Measurements from ENCODE around the gene CCT8. TPM values are rescaled to one million over a fixed set of nuclear protein-coding genes. Genes with fewer than 3 reads are reported as not detected.

CCT8 gene
- total and polyA plus RNA-seq, 2 experiments from 2014 or later = 151 to 153 TPM

DNA sequence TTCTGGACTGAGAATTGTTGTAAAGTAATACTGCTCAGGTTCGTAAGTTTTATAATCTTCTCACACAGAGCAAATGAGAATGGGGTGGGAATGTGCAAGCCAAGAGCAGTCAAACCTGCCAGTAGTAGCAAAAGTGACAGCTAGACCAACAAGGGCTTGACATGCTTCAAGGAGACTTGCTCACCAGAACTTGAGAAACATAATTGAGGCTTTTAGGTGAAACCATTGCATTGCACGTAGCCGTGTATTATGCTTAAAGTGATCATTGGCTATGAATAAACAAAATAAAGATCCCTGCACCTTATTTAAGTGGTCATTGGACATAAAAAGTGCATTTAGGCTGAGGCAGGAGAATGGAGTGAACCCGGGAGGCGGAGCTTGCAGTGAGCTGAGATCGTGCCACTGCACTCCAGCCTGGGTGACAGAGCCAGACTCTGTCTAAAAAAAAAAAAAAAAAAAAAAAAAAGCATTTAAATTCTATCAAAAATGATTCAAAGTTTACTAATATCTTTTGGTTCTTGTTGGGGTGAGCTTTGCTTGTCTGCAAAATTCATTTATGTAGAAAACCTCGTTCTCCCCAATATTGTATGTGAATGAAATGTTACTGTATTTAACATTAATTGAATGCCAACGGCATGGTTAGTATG, 11.8 kb upstream of the CCT8 start:
- H3K79me2 ChIP-seq (ENCODE audit: insufficient read depth) = no peaks in the 10 kb centered on the region
- 83 to 84% methylated on average over 8 of the region's 8 CpGs for WGBS, 2 experiments (ENCODE audit: low coverage in 1 of 2, low lambda C conversion rate in 2 of 2, missing lambda C conversion rate in 2 of 2)
- H3K36me3 ChIP-seq (ENCODE audit: low read depth) = no peaks in the 10 kb centered on the region
- H3K27me3 ChIP-seq (replicated peaks; ENCODE audit: insufficient read depth) = no peaks in the 10 kb centered on the region
- no peak overlapping the region for H3K4me2 ChIP-seq (ENCODE audit: unreplicated experiment)
- H4K20me1 ChIP-seq (ENCODE audit: insufficient read depth) = no peaks in the 10 kb centered on the region
- H3K27ac ChIP-seq = no peak overlapping the region
- no peaks in the 10 kb centered on the region for H3K9me2 ChIP-seq (ENCODE audit: insufficient read depth)
- DNase-seq = no peak
- no peaks in the 10 kb centered on the region for H3K9me3 ChIP-seq (ENCODE audit: low read depth)
- in situ Hi-C loops (cut with MboI) = loop anchor here (10.0 kb wide), 2 partner anchors 290 to 770 kb away; no protein-coding TSS in a partner anchor
- no peaks in the 10 kb centered on the region for H3F3A ChIP-seq (ENCODE audit: insufficient read depth)
- H3K9ac ChIP-seq = no peak overlapping the region
- peaks cover 2% of the 10 kb centered on the region for H3K4me1 ChIP-seq (ENCODE audit: insufficient read depth)
- TF ChIP-seq EZH2phosphoT487 (IDR thresholded peaks at IDR 0.05; ENCODE audit: insufficient read depth, low read depth) = no peak
- TF ChIP-seq EZH2 (IDR thresholded peaks at IDR 0.05; ENCODE audit: insufficient read depth, poor library complexity, severe bottlenecking) = no peak
- no peak overlapping the region for H2AFZ ChIP-seq
- H3K4me3 ChIP-seq = no peak overlapping the region

DNA sequence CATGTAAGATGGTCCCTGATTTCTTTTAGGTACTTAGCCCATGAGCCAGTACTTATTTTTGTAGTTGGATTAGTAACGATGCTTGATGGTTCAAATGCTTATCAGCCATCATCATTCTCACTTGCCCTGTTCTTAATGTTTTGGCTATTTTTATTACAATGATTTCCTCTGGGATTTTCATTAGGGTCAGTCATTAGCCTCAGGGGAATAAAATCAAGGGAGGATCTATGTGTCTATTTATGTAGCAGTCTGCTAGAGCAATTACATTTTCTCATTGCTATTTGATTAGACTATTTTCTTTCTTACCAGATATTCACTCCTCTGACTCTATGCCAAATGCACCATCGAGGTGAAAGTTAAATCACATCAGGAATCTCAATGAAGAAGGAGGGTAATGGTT, 10.9 kb upstream of the CCT8 start:
- H3K27ac ChIP-seq = no peak overlapping the region
- H3K27me3 ChIP-seq (replicated peaks; ENCODE audit: insufficient read depth) = no peaks in the 10 kb centered on the region
- no peaks in the 10 kb centered on the region for H4K20me1 ChIP-seq (ENCODE audit: insufficient read depth)
- in situ Hi-C loops (cut with MboI) = loop anchor here (10.0 kb wide), 2 partner anchors 290 to 770 kb away; no protein-coding TSS in a partner anchor
- H3K4me2 ChIP-seq (ENCODE audit: unreplicated experiment) = no peak overlapping the region
- H3K79me2 ChIP-seq (ENCODE audit: insufficient read depth) = no peaks in the 10 kb centered on the region
- no peaks in the 10 kb centered on the region for H3K36me3 ChIP-seq (ENCODE audit: low read depth)
- no peaks in the 10 kb centered on the region for H3K4me1 ChIP-seq (ENCODE audit: insufficient read depth)
- 80 to 82% methylated on average over 2 of the region's 2 CpGs for WGBS, 2 experiments (ENCODE audit: low coverage in 1 of 2, low lambda C conversion rate in 2 of 2, missing lambda C conversion rate in 2 of 2)
- H3K4me3 ChIP-seq = no peak overlapping the region
- no peak for DNase-seq
- H2AFZ ChIP-seq = no peak overlapping the region
- no peaks in the 10 kb centered on the region for H3K9me3 ChIP-seq (ENCODE audit: low read depth)
- H3K9me2 ChIP-seq (ENCODE audit: insufficient read depth) = no peaks in the 10 kb centered on the region
- H3K9ac ChIP-seq = no peak overlapping the region
- no peaks in the 10 kb centered on the region for H3F3A ChIP-seq (ENCODE audit: insufficient read depth)
- TF ChIP-seq EZH2phosphoT487 (IDR thresholded peaks at IDR 0.05; ENCODE audit: insufficient read depth, low read depth) (no peak), EZH2 (IDR thresholded peaks at IDR 0.05; ENCODE audit: insufficient read depth, poor library complexity, severe bottlenecking) (no peak)

DNA sequence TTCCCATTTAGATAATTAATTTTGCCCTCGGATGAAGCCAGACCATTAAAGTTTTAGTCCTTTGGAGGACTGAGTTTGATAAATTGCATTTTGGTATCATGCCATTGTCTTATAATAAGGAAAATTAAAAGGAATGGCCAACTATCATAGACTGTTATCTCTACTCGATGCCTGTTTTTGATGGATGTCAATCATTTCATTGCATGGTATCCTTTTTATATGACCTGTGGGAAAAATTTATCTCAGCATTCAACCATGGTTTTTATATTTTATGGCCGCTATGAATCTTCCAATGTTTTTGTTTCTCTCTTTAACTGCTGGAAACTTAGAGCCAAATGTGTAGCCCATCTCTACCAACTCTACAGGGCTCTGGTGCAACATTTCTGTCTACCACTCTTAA, 9.9 kb upstream of the CCT8 start:
- H3K79me2 ChIP-seq (ENCODE audit: insufficient read depth) = no peaks in the 10 kb centered on the region
- H2AFZ ChIP-seq = no peak overlapping the region
- in situ Hi-C loops (cut with MboI) = loop anchor here (10.0 kb wide), 2 partner anchors 291 to 771 kb away; no protein-coding TSS in a partner anchor
- no peak overlapping the region for H3K4me2 ChIP-seq (ENCODE audit: unreplicated experiment)
- no peaks in the 10 kb centered on the region for H3K36me3 ChIP-seq (ENCODE audit: low read depth)
- no peaks in the 10 kb centered on the region for H3K9me2 ChIP-seq (ENCODE audit: insufficient read depth)
- DNase-seq = no peak
- H3K9ac ChIP-seq = no peak overlapping the region
- no peaks in the 10 kb centered on the region for H3K4me1 ChIP-seq (ENCODE audit: insufficient read depth)
- H3K27me3 ChIP-seq (replicated peaks; ENCODE audit: insufficient read depth) = no peaks in the 10 kb centered on the region
- no peak for TF ChIP-seq EZH2 (IDR thresholded peaks at IDR 0.05; ENCODE audit: insufficient read depth, poor library complexity, severe bottlenecking)
- no peak for TF ChIP-seq EZH2phosphoT487 (IDR thresholded peaks at IDR 0.05; ENCODE audit: insufficient read depth, low read depth)
- no peak overlapping the region for H3K27ac ChIP-seq
- 82 to 88% methylated on average over 3 of the region's 3 CpGs for WGBS, 2 experiments (ENCODE audit: low coverage in 1 of 2, low lambda C conversion rate in 2 of 2, missing lambda C conversion rate in 2 of 2)
- no peaks in the 10 kb centered on the region for H3F3A ChIP-seq (ENCODE audit: insufficient read depth)
- no peaks in the 10 kb centered on the region for H4K20me1 ChIP-seq (ENCODE audit: insufficient read depth)
- H3K4me3 ChIP-seq = no peak overlapping the region
- H3K9me3 ChIP-seq (ENCODE audit: low read depth) = no peaks in the 10 kb centered on the region

DNA sequence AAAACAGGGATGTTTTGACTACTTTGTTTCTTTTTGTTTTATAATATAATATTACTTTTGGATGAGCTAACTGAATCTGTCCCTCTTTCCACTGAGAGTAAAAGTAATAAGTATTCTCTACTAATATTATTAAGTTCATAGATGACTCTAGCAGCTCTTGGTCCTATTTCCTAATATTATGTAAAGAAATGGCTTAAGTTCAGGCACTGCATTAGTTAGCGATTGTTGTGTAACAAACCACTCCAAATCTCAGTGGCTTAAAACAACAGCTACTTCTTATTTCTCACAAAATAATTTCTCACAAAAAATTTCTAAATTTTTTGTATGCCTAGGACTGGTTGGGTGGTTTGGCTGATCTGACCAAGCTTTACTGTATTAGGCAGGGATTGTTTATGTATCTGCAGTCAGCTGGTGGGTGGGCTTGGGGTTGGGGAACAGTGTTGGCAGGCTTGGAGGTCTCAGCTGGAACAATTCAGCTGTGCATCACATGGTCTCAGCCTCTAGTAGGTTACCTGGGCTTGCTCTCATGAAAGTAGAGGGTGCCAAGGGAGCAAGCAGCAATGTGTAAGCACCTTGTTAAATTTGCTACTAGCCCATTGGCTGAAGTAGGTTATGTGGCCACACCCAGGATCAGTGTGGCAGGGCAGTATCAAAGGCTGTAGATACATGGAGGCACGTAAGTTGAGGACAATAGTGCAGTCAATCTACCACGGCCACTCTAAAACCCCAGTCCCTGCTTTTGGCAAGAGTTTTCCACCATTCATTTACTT, 8.8 kb upstream of the CCT8 start:
- no peaks in the 10 kb centered on the region for H3K9me3 ChIP-seq (ENCODE audit: low read depth)
- H3K27me3 ChIP-seq (replicated peaks; ENCODE audit: insufficient read depth) = no peaks in the 10 kb centered on the region
- no peak overlapping the region for H3K27ac ChIP-seq
- H3K9me2 ChIP-seq (ENCODE audit: insufficient read depth) = no peaks in the 10 kb centered on the region
- no peaks in the 10 kb centered on the region; the same call in 1 of the 2 replicates for H3K4me1 ChIP-seq (ENCODE audit: insufficient read depth)
- TF ChIP-seq EZH2phosphoT487 (IDR thresholded peaks at IDR 0.05; ENCODE audit: insufficient read depth, low read depth) = no peak
- TF ChIP-seq EZH2 (IDR thresholded peaks at IDR 0.05; ENCODE audit: insufficient read depth, poor library complexity, severe bottlenecking) = no peak
- in situ Hi-C loops (cut with MboI) = loop anchor here (10.0 kb wide), 2 partner anchors 293 to 773 kb away; no protein-coding TSS in a partner anchor
- H3K4me2 ChIP-seq (ENCODE audit: unreplicated experiment) = no peak overlapping the region
- H3K79me2 ChIP-seq (ENCODE audit: insufficient read depth) = no peaks in the 10 kb centered on the region
- no peaks in the 10 kb centered on the region for H3F3A ChIP-seq (ENCODE audit: insufficient read depth)
- H3K36me3 ChIP-seq (ENCODE audit: low read depth) = no peaks in the 10 kb centered on the region
- H3K4me3 ChIP-seq = no peak overlapping the region
- no peak for DNase-seq
- H3K9ac ChIP-seq = no peak overlapping the region
- no peaks in the 10 kb centered on the region for H4K20me1 ChIP-seq (ENCODE audit: insufficient read depth)
- no peak overlapping the region for H2AFZ ChIP-seq
- 89 to 93% methylated on average over 3 of the region's 3 CpGs for WGBS, 2 experiments (ENCODE audit: low coverage in 1 of 2, low lambda C conversion rate in 2 of 2, missing lambda C conversion rate in 2 of 2)
